ENCODE measurements around the gene INSL3. TPM values are rescaled to one million over a fixed set of nuclear protein-coding genes. Genes with fewer than 3 reads are reported as not detected.

Gene INSL3
- polyA plus RNA-seq, 1 donor from 2014 or later: not detected

- TF ChIP-seq REST (IDR thresholded peaks at IDR 0.05; ENCODE audit: borderline replicate concordance): no peak
- no peak for TF ChIP-seq TAF1 (IDR thresholded peaks at IDR 0.05; ENCODE audit: low read depth)
- TF ChIP-seq POLR2AphosphoS5 (IDR thresholded peaks at IDR 0.05): no peak
- TF ChIP-seq RAD21 (conservative IDR thresholded peaks at IDR 0.05): no peak
- TF ChIP-seq EP300 (conservative IDR thresholded peaks at IDR 0.05; ENCODE audit: poor library complexity, severe bottlenecking): no peak
- no peak for TF ChIP-seq CTCF (IDR thresholded peaks at IDR 0.05; ENCODE audit: poor library complexity, severe bottlenecking)
- no peak for TF ChIP-seq EZH2 (IDR thresholded peaks at IDR 0.05; ENCODE audit: borderline replicate concordance, insufficient read depth, low read length, poor library complexity, severe bottlenecking)
- TF ChIP-seq SMC3 (conservative IDR thresholded peaks at IDR 0.05; ENCODE audit: poor library complexity): no peak
- TF ChIP-seq MXI1 (conservative IDR thresholded peaks at IDR 0.05; ENCODE audit: poor library complexity, severe bottlenecking): no peak
- H3K4me3 ChIP-seq (ENCODE audit: low read length): no peak overlapping the region
- no peak overlapping the region for H2AFZ ChIP-seq (ENCODE audit: low read depth, low read length)
- H3K9me2 ChIP-seq (ENCODE audit: insufficient read depth, low read length): no peaks in the 10 kb centered on the region
- H3K27me3 ChIP-seq (ENCODE audit: insufficient read depth, low read depth, low read length): no peaks in the 10 kb centered on the region
- H3K9ac ChIP-seq (ENCODE audit: low read length): no peak overlapping the region
- no peaks in the 10 kb centered on the region for H3F3A ChIP-seq (ENCODE audit: insufficient read depth, low read length, poor library complexity, severe bottlenecking)
- no peak overlapping the region for H3K4me2 ChIP-seq (ENCODE audit: low read length)
- H3K27ac ChIP-seq (ENCODE audit: low read length): no peak overlapping the region
- no peaks in the 10 kb centered on the region for H3K36me3 ChIP-seq (ENCODE audit: insufficient read depth, low read length)
- H4K20me1 ChIP-seq (ENCODE audit: insufficient read depth): no peaks in the 10 kb centered on the region
- H3K79me2 ChIP-seq (replicated peaks; ENCODE audit: insufficient read depth, low read length): no peaks in the 10 kb centered on the region
- H3K9me3 ChIP-seq (ENCODE audit: low read length): no peaks in the 10 kb centered on the region
Observed at GRCh38 chr19:17835182-17836006, 14.1 kb upstream of the INSL3 start.

- Histone ChIP-seq H3K9me2 (ENCODE audit: insufficient read depth, low read length) (no peaks in the 10 kb centered on the region), H3K27ac (ENCODE audit: low read length) (no peak overlapping the region), H4K20me1 (ENCODE audit: insufficient read depth) (no peaks in the 10 kb centered on the region), H3K9me3 (ENCODE audit: low read length) (no peaks in the 10 kb centered on the region), H3K79me2 (replicated peaks; ENCODE audit: insufficient read depth, low read length) (no peaks in the 10 kb centered on the region), H3K4me2 (ENCODE audit: low read length) (no peak overlapping the region), H3K4me3 (ENCODE audit: low read length) (no peak overlapping the region), H3F3A (ENCODE audit: insufficient read depth, low read length, poor library complexity, severe bottlenecking) (no peaks in the 10 kb centered on the region), H3K9ac (ENCODE audit: low read length) (no peak overlapping the region), H2AFZ (ENCODE audit: low read depth, low read length) (no peak overlapping the region), H3K27me3 (ENCODE audit: insufficient read depth, low read depth, low read length) (no peaks in the 10 kb centered on the region), H3K36me3 (ENCODE audit: insufficient read depth, low read length) (no peaks in the 10 kb centered on the region)
- TF ChIP-seq TAF1 (IDR thresholded peaks at IDR 0.05; ENCODE audit: low read depth) (no peak), POLR2AphosphoS5 (IDR thresholded peaks at IDR 0.05) (no peak)
Observed at GRCh38 chr19:17834350-17835181, 13.2 kb upstream of the INSL3 start.
